ENCODE data around the gene ANK3.

Gene ANK3

GRCh38 chr10:60363187-60363586 lies 26.5 kb downstream of the ANK3 start:
- Histone ChIP-seq H3K36me3 (ENCODE audit: control insufficient read depth in 2 of 2, insufficient read depth in 2 of 2, low read length in 2 of 2) (no peaks in the 10 kb centered on the region), H3K4me3 (ENCODE audit: low read length in 2 of 2) (no peak overlapping the region), H3K4me1 (ENCODE audit: control insufficient read depth, insufficient read depth, low read length) (no peaks in the 10 kb centered on the region), H3K9me3 (ENCODE audit: control insufficient read depth in 2 of 2, low read length in 2 of 2) (no peaks in the 10 kb centered on the region), H3K9ac (ENCODE audit: low read length in 2 of 2) (no peak overlapping the region), H3K27me3 (ENCODE audit: control insufficient read depth in 1 of 2, insufficient read depth in 2 of 2, low read length in 2 of 2) (no peaks in the 10 kb centered on the region), H3K27ac (ENCODE audit: low read length) (no peak overlapping the region)

GRCh38 chr10:60362461-60362860 lies 27.2 kb downstream of the ANK3 start:
- H3K27me3 ChIP-seq (ENCODE audit: control insufficient read depth in 1 of 2, insufficient read depth in 2 of 2, low read length in 2 of 2): no peaks in the 10 kb centered on the region
- H3K4me1 ChIP-seq (ENCODE audit: control insufficient read depth, insufficient read depth, low read length): no peaks in the 10 kb centered on the region
- H3K9ac ChIP-seq (ENCODE audit: low read length in 2 of 2): no peak overlapping the region
- no peaks in the 10 kb centered on the region for H3K9me3 ChIP-seq (ENCODE audit: control insufficient read depth in 2 of 2, low read length in 2 of 2)
- no peaks in the 10 kb centered on the region for H3K36me3 ChIP-seq (ENCODE audit: control insufficient read depth in 2 of 2, insufficient read depth in 2 of 2, low read length in 2 of 2)
- no peak overlapping the region for H3K4me3 ChIP-seq (ENCODE audit: low read length in 2 of 2)
- H3K27ac ChIP-seq (ENCODE audit: low read length): no peak overlapping the region

- no peaks in the 10 kb centered on the region for H3K27me3 ChIP-seq (ENCODE audit: control insufficient read depth in 1 of 2, insufficient read depth in 2 of 2, low read length in 2 of 2)
- no peaks in the 10 kb centered on the region for H3K9me3 ChIP-seq (ENCODE audit: control insufficient read depth in 2 of 2, low read length in 2 of 2)
- H3K4me1 ChIP-seq (ENCODE audit: control insufficient read depth, insufficient read depth, low read length): no peaks in the 10 kb centered on the region
- H3K9ac ChIP-seq (ENCODE audit: low read length in 2 of 2): no peak overlapping the region
- no peak overlapping the region for H3K27ac ChIP-seq (ENCODE audit: low read length)
- no peak overlapping the region for H3K4me3 ChIP-seq (ENCODE audit: low read length in 2 of 2)
- H3K36me3 ChIP-seq (ENCODE audit: control insufficient read depth in 2 of 2, insufficient read depth in 2 of 2, low read length in 2 of 2): no peaks in the 10 kb centered on the region
Observed at GRCh38 chr10:60359066-60359465, 30.6 kb downstream of the ANK3 start.

- no peak overlapping the region for H3K27ac ChIP-seq (ENCODE audit: low read length)
- H3K4me1 ChIP-seq (ENCODE audit: control insufficient read depth, insufficient read depth, low read length): no peaks in the 10 kb centered on the region
- no peaks in the 10 kb centered on the region for H3K9me3 ChIP-seq (ENCODE audit: control insufficient read depth in 2 of 2, low read length in 2 of 2)
- no peaks in the 10 kb centered on the region for H3K27me3 ChIP-seq (ENCODE audit: control insufficient read depth in 1 of 2, insufficient read depth in 2 of 2, low read length in 2 of 2)
- no peak overlapping the region for H3K4me3 ChIP-seq (ENCODE audit: low read length in 2 of 2)
- H3K36me3 ChIP-seq (ENCODE audit: control insufficient read depth in 2 of 2, insufficient read depth in 2 of 2, low read length in 2 of 2): no peaks in the 10 kb centered on the region
- H3K9ac ChIP-seq (ENCODE audit: low read length in 2 of 2): no peak overlapping the region
Observed at GRCh38 chr10:60358282-60358681, 31.4 kb downstream of the ANK3 start.

GRCh38 chr10:60353519-60354258 lies 36.0 kb downstream of the ANK3 start:
- no peaks in the 10 kb centered on the region for H3K27me3 ChIP-seq (ENCODE audit: control insufficient read depth in 1 of 2, insufficient read depth in 2 of 2, low read length in 2 of 2)
- no peaks in the 10 kb centered on the region for H3K4me1 ChIP-seq (ENCODE audit: control insufficient read depth, insufficient read depth, low read length)
- no peak overlapping the region for H3K9ac ChIP-seq (ENCODE audit: low read length in 2 of 2)
- no peak overlapping the region for H3K27ac ChIP-seq (ENCODE audit: low read length)
- H3K4me3 ChIP-seq (ENCODE audit: low read length in 2 of 2): no peak overlapping the region
- H3K36me3 ChIP-seq (ENCODE audit: control insufficient read depth in 2 of 2, insufficient read depth in 2 of 2, low read length in 2 of 2): no peaks in the 10 kb centered on the region
- no peaks in the 10 kb centered on the region for H3K9me3 ChIP-seq (ENCODE audit: control insufficient read depth in 2 of 2, low read length in 2 of 2)

GRCh38 chr10:60352105-60352504 lies 37.6 kb downstream of the ANK3 start:
- no peaks in the 10 kb centered on the region for H3K36me3 ChIP-seq (ENCODE audit: control insufficient read depth in 2 of 2, insufficient read depth in 2 of 2, low read length in 2 of 2)
- H3K9me3 ChIP-seq (ENCODE audit: control insufficient read depth in 2 of 2, low read length in 2 of 2): no peaks in the 10 kb centered on the region
- H3K9ac ChIP-seq (ENCODE audit: low read length in 2 of 2): no peak overlapping the region
- no peak overlapping the region for H3K27ac ChIP-seq (ENCODE audit: low read length)
- H3K27me3 ChIP-seq (ENCODE audit: control insufficient read depth in 1 of 2, insufficient read depth in 2 of 2, low read length in 2 of 2): no peaks in the 10 kb centered on the region
- H3K4me3 ChIP-seq (ENCODE audit: low read length in 2 of 2): no peak overlapping the region
- H3K4me1 ChIP-seq (ENCODE audit: control insufficient read depth, insufficient read depth, low read length): no peaks in the 10 kb centered on the region

- no peaks in the 10 kb centered on the region for H3K9me3 ChIP-seq (ENCODE audit: control insufficient read depth in 2 of 2, low read length in 2 of 2)
- no peaks in the 10 kb centered on the region for H3K27me3 ChIP-seq (ENCODE audit: control insufficient read depth in 1 of 2, insufficient read depth in 2 of 2, low read length in 2 of 2)
- H3K36me3 ChIP-seq (ENCODE audit: control insufficient read depth in 2 of 2, insufficient read depth in 2 of 2, low read length in 2 of 2): no peaks in the 10 kb centered on the region
- H3K4me1 ChIP-seq (ENCODE audit: control insufficient read depth, insufficient read depth, low read length): no peaks in the 10 kb centered on the region
- no peak overlapping the region for H3K4me3 ChIP-seq (ENCODE audit: low read length in 2 of 2)
- no peak overlapping the region for H3K27ac ChIP-seq (ENCODE audit: low read length)
- no peak overlapping the region for H3K9ac ChIP-seq (ENCODE audit: low read length in 2 of 2)
Observed at GRCh38 chr10:60351191-60351853, 38.4 kb downstream of the ANK3 start.

- H3K4me1 ChIP-seq (ENCODE audit: control insufficient read depth, insufficient read depth, low read length): no peaks in the 10 kb centered on the region
- no peak overlapping the region for H3K4me3 ChIP-seq (ENCODE audit: low read length in 2 of 2)
- no peaks in the 10 kb centered on the region for H3K36me3 ChIP-seq (ENCODE audit: control insufficient read depth in 2 of 2, insufficient read depth in 2 of 2, low read length in 2 of 2)
- H3K9me3 ChIP-seq (ENCODE audit: control insufficient read depth in 2 of 2, low read length in 2 of 2): no peaks in the 10 kb centered on the region
- no peaks in the 10 kb centered on the region for H3K27me3 ChIP-seq (ENCODE audit: control insufficient read depth in 1 of 2, insufficient read depth in 2 of 2, low read length in 2 of 2)
- H3K9ac ChIP-seq (ENCODE audit: low read length in 2 of 2): no peak overlapping the region
- no peak overlapping the region for H3K27ac ChIP-seq (ENCODE audit: low read length)
Observed at GRCh38 chr10:60350400-60350799, 39.3 kb downstream of the ANK3 start.

GRCh38 chr10:60349426-60349825 lies 40.2 kb downstream of the ANK3 start:
- Histone ChIP-seq H3K9me3 (ENCODE audit: control insufficient read depth in 2 of 2, low read length in 2 of 2) (no peaks in the 10 kb centered on the region), H3K36me3 (ENCODE audit: control insufficient read depth in 2 of 2, insufficient read depth in 2 of 2, low read length in 2 of 2) (no peaks in the 10 kb centered on the region), H3K4me3 (ENCODE audit: low read length in 2 of 2) (no peak overlapping the region), H3K27me3 (ENCODE audit: control insufficient read depth in 1 of 2, insufficient read depth in 2 of 2, low read length in 2 of 2) (no peaks in the 10 kb centered on the region), H3K27ac (ENCODE audit: low read length) (no peak overlapping the region), H3K9ac (ENCODE audit: low read length in 2 of 2) (no peak overlapping the region), H3K4me1 (ENCODE audit: control insufficient read depth, insufficient read depth, low read length) (no peaks in the 10 kb centered on the region)

- no peaks in the 10 kb centered on the region for H3K36me3 ChIP-seq (ENCODE audit: control insufficient read depth in 2 of 2, insufficient read depth in 2 of 2, low read length in 2 of 2)
- no peak overlapping the region for H3K27ac ChIP-seq (ENCODE audit: low read length)
- H3K27me3 ChIP-seq (ENCODE audit: control insufficient read depth in 1 of 2, insufficient read depth in 2 of 2, low read length in 2 of 2): no peaks in the 10 kb centered on the region
- no peak overlapping the region for H3K4me3 ChIP-seq (ENCODE audit: low read length in 2 of 2)
- no peaks in the 10 kb centered on the region for H3K4me1 ChIP-seq (ENCODE audit: control insufficient read depth, insufficient read depth, low read length)
- H3K9ac ChIP-seq (ENCODE audit: low read length in 2 of 2): no peak overlapping the region
- no peaks in the 10 kb centered on the region for H3K9me3 ChIP-seq (ENCODE audit: control insufficient read depth in 2 of 2, low read length in 2 of 2)
Observed at GRCh38 chr10:60348982-60349381, 40.7 kb downstream of the ANK3 start.

GRCh38 chr10:60347270-60347669 lies 42.4 kb downstream of the ANK3 start:
- H3K36me3 ChIP-seq (ENCODE audit: control insufficient read depth in 2 of 2, insufficient read depth in 2 of 2, low read length in 2 of 2): no peaks in the 10 kb centered on the region
- H3K9me3 ChIP-seq (ENCODE audit: control insufficient read depth in 2 of 2, low read length in 2 of 2): no peaks in the 10 kb centered on the region
- H3K27me3 ChIP-seq (ENCODE audit: control insufficient read depth in 1 of 2, insufficient read depth in 2 of 2, low read length in 2 of 2): no peaks in the 10 kb centered on the region
- H3K4me3 ChIP-seq (ENCODE audit: low read length in 2 of 2): no peak overlapping the region
- H3K27ac ChIP-seq (ENCODE audit: low read length): no peak overlapping the region
- H3K4me1 ChIP-seq (ENCODE audit: control insufficient read depth, insufficient read depth, low read length): no peaks in the 10 kb centered on the region
- H3K9ac ChIP-seq (ENCODE audit: low read length in 2 of 2): no peak overlapping the region
